Measurements from ENCODE around the gene C1QTNF8. TPM values are rescaled to one million over a fixed set of nuclear protein-coding genes. Genes with fewer than 3 reads are reported as not detected.

The C1QTNF8 gene
- polyA plus RNA-seq, 1 donor (not counting 4 experiments of a cell fraction or from before 2014, with no cell fraction given): not detected

- Histone ChIP-seq H3K9me1 (ENCODE audit: control insufficient read depth, extremely low read depth, insufficient read depth, low read length) (no peaks in the 10 kb centered on the region), H3K79me2 (ENCODE audit: control insufficient read depth, insufficient read depth, low read length) (no peaks in the 10 kb centered on the region), H3K27ac (ENCODE audit: control insufficient read depth, insufficient read depth, low read length) (no peak overlapping the region), H3K27me3 (ENCODE audit: control insufficient read depth, extremely low read depth, insufficient read depth, low read length) (peaks cover 15% of the 10 kb centered on the region), H3K4me2 (ENCODE audit: control insufficient read depth, extremely low read depth, insufficient read depth, low read depth, low read length) (no peak overlapping the region), H3K4me1 (ENCODE audit: control insufficient read depth, extremely low read depth, insufficient read depth, low read length) (no peaks in the 10 kb centered on the region), H3K36me3 (ENCODE audit: control insufficient read depth in 2 of 2, extremely low read depth in 1 of 2, insufficient read depth in 2 of 2, low read length in 2 of 2) (no peaks in the 10 kb centered on the region), H2AFZ (ENCODE audit: control insufficient read depth, low read length) (no peak overlapping the region), H3K9me3 (ENCODE audit: control insufficient read depth, low read depth, low read length) (no peaks in the 10 kb centered on the region), H4K20me1 (ENCODE audit: control insufficient read depth, extremely low read depth, insufficient read depth, low read length) (no peaks in the 10 kb centered on the region), H3K4me3 (ENCODE audit: control insufficient read depth in 2 of 3, extremely low read depth in 1 of 3, insufficient read depth in 2 of 3, low read depth in 1 of 3, low read length in 3 of 3) (no peak overlapping the region), H3K9ac (ENCODE audit: control insufficient read depth, extremely low read depth, insufficient read depth, low read length) (no peak overlapping the region)
- DNase-seq (ENCODE audit: low read depth, low spot score) (no peak), FAIRE-seq (no peak)
- dilution Hi-C loops (cut with MboI; ENCODE audit: extremely low pct_ligation_motif_present, low sequenced_read_pairs): no loop called here
- TF ChIP-seq EZH2 (IDR thresholded peaks at IDR 0.05; ENCODE audit: low read length) (no peak), CTCF (optimal IDR thresholded peaks at IDR 0.05 in 1 of 3, IDR thresholded peaks at IDR 0.05 in 1 of 3, conservative IDR thresholded peaks at IDR 0.05 in 1 of 3; ENCODE audit: extremely low read depth in 1 of 3, insufficient read depth in 2 of 3, low read length in 3 of 3) (no peak)
These were observed 21.3 kb upstream of the C1QTNF8 start for GRCh38 chr16:1117176-1117900.

- Histone ChIP-seq H3K4me3 (ENCODE audit: control insufficient read depth in 2 of 3, extremely low read depth in 1 of 3, insufficient read depth in 2 of 3, low read depth in 1 of 3, low read length in 3 of 3) (no peak overlapping the region), H2AFZ (ENCODE audit: control insufficient read depth, low read length) (no peak overlapping the region), H3K9me3 (ENCODE audit: control insufficient read depth, low read depth, low read length) (no peaks in the 10 kb centered on the region), H3K79me2 (ENCODE audit: control insufficient read depth, insufficient read depth, low read length) (no peaks in the 10 kb centered on the region), H3K4me1 (ENCODE audit: control insufficient read depth, extremely low read depth, insufficient read depth, low read length) (no peaks in the 10 kb centered on the region), H3K4me2 (ENCODE audit: control insufficient read depth, extremely low read depth, insufficient read depth, low read depth, low read length) (no peak overlapping the region), H3K27ac (ENCODE audit: control insufficient read depth, insufficient read depth, low read length) (no peak overlapping the region), H3K36me3 (ENCODE audit: control insufficient read depth in 2 of 2, extremely low read depth in 1 of 2, insufficient read depth in 2 of 2, low read length in 2 of 2) (no peaks in the 10 kb centered on the region), H3K9ac (ENCODE audit: control insufficient read depth, extremely low read depth, insufficient read depth, low read length) (no peak overlapping the region), H4K20me1 (ENCODE audit: control insufficient read depth, extremely low read depth, insufficient read depth, low read length) (no peaks in the 10 kb centered on the region), H3K9me1 (ENCODE audit: control insufficient read depth, extremely low read depth, insufficient read depth, low read length) (no peaks in the 10 kb centered on the region), H3K27me3 (ENCODE audit: control insufficient read depth, extremely low read depth, insufficient read depth, low read length) (peaks cover 15% of the 10 kb centered on the region)
- dilution Hi-C loops (cut with MboI; ENCODE audit: extremely low pct_ligation_motif_present, low sequenced_read_pairs): no loop called here
- FAIRE-seq (no peak), DNase-seq (ENCODE audit: low read depth, low spot score) (no peak)
- TF ChIP-seq CTCF (optimal IDR thresholded peaks at IDR 0.05 in 1 of 3, IDR thresholded peaks at IDR 0.05 in 1 of 3, conservative IDR thresholded peaks at IDR 0.05 in 1 of 3; ENCODE audit: extremely low read depth in 1 of 3, insufficient read depth in 2 of 3, low read length in 3 of 3) (no peak), EZH2 (IDR thresholded peaks at IDR 0.05; ENCODE audit: low read length) (no peak)
These were observed 20.6 kb upstream of the C1QTNF8 start for GRCh38 chr16:1116693-1117077.
